PC-9 (cell line): ENCODE results near the gene VGLL2. TPM values are rescaled to one million over a fixed set of nuclear protein-coding genes. Genes with fewer than 3 reads are reported as not detected.
A peak's percentile ranks its signal among the peaks of the same experiment; 100 is the strongest.

Experiments used
- BruUV-seq: library from RNA; stranded (reverse); fragments of 400-500 nt; replicated peaks from 2 replicates; lab custom pipeline; 2021; lab: Mats Ljungman, UMichigan
- CTCF ChIA-PET: fragments of 300-600 bp; sonication (Branson Sonifier 250); formaldehyde crosslinking; loops from one replicate; lab custom pipeline; 2022; ENCODE audit warnings: antibody characterized with exemption; lab: Charles Lee
- POLR2A ChIA-PET: fragments of 300-600 bp; sonication (Branson Sonifier 250); formaldehyde crosslinking; loops from one replicate; lab custom pipeline; 2022; ENCODE audit warnings: antibody characterized with exemption; ENCODE audit not compliant: unreplicated experiment; lab: Charles Lee
- DNase-seq, 2 experiments: peaks; one replicate each; pipeline versions ENCODE4 v3.0.0 to v3.0.0-alpha.2; 2015 to 2022; ENCODE audit warnings: mixed read lengths in 1 of 2
- H2AFZ ChIP-seq: fragments of 200-600 bp; sonication (generic); 2 replicates; pipeline ENCODE4 v1.8.1; 2017; ENCODE audit warnings: antibody characterized with exemption
- H3F3A ChIP-seq: fragments of 200-600 bp; sonication (generic); 2 replicates; pipeline ENCODE4 v1.8.1; 2017; ENCODE audit warnings: antibody characterized with exemption, mild to moderate bottlenecking, low read depth; ENCODE audit not compliant: insufficient read depth
- H3K27ac ChIP-seq: fragments of 200-600 bp; sonication (generic); 2 replicates; pipeline ENCODE4 v1.6.1; 2016; ENCODE audit warnings: mixed run types
- H3K27me3 ChIP-seq: fragments of 200-600 bp; sonication (generic); 2 replicates; pipeline ENCODE4 v1.6.1; 2016; ENCODE audit warnings: low read depth, mixed run types; ENCODE audit not compliant: insufficient read depth
- H3K36me3 ChIP-seq: fragments of 200-600 bp; sonication (generic); 2 replicates; pipeline ENCODE4 v1.6.1; 2016; ENCODE audit warnings: low read depth, mixed run types
- H3K4me1 ChIP-seq: fragments of 200-600 bp; sonication (generic); replicated peaks from 2 replicates; pipeline ENCODE4 v1.6.1; 2016; ENCODE audit warnings: mixed run types; ENCODE audit not compliant: insufficient read depth
- H3K4me2 ChIP-seq: fragments of 200-600 bp; sonication (generic); 2 replicates; pipeline ENCODE4 v1.6.1; 2017; ENCODE audit warnings: mixed run types
- H3K4me3 ChIP-seq: fragments of 200-600 bp; sonication (generic); 2 replicates; pipeline ENCODE4 v1.6.1; 2016; ENCODE audit warnings: mixed run types
- H3K79me2 ChIP-seq: fragments of 200-600 bp; sonication (generic); 2 replicates; pipeline ENCODE4 v1.6.1; 2017; ENCODE audit warnings: low read depth, mixed run types
- H3K9me2 ChIP-seq: fragments of 200-600 bp; sonication (generic); 2 replicates; pipeline ENCODE4 v1.8.1; 2017; ENCODE audit warnings: mild to moderate bottlenecking; ENCODE audit not compliant: insufficient read depth
- H3K9me3 ChIP-seq: fragments of 200-600 bp; sonication (generic); 2 replicates; pipeline ENCODE4 v1.8.1; 2016; ENCODE audit warnings: low read depth; ENCODE audit not compliant: insufficient read depth
- H4K20me1 ChIP-seq: fragments of 200-600 bp; sonication (generic); 2 replicates; pipeline ENCODE4 v1.8.1; 2017; ENCODE audit not compliant: insufficient read depth
- CTCF ChIP-seq: fragments of 200-600 bp; sonication (generic); conservative IDR thresholded peaks from 2 replicates; pipeline ENCODE4 v1.6.1; 2017; ENCODE audit warnings: mixed run types, antibody characterized with exemption, mild to moderate bottlenecking, moderate library complexity
- EZH2 ChIP-seq: fragments of 200-600 bp; sonication (generic); IDR thresholded peaks from 2 replicates; pipeline ENCODE4 v1.8.0; 2017; ENCODE audit warnings: antibody characterized with exemption, low read depth
- intact Hi-C: fragments of 100-400 bp; cut with micrococcal nuclease; formaldehyde crosslinking; loops from one replicate; pipeline ENCODE4 v1.10.0; 2022; ENCODE audit not compliant: unreplicated experiment
- total RNA-seq: library from RNA; stranded (reverse); gene quantifications from 2 replicates; pipeline ENCODE4 v1.2.3, GENCODE V29; 2021

The VGLL2 gene
- total RNA-seq, 1 experiment from 2014 or later, result not detected

- Histone ChIP-seq H3K27me3 (no peaks in the 10 kb centered on the region), H3K4me2 (no peak overlapping the region), H3K9me2 (no peaks in the 10 kb centered on the region), H3K79me2 (no peaks in the 10 kb centered on the region), H3K27ac (no peak overlapping the region), H3K4me3 (no peak overlapping the region), H3K9me3 (no peaks in the 10 kb centered on the region), H4K20me1 (no peaks in the 10 kb centered on the region), H3K36me3 (no peaks in the 10 kb centered on the region), H2AFZ (no peak overlapping the region), H3F3A (no peaks in the 10 kb centered on the region), H3K4me1 (no peaks in the 10 kb centered on the region)
- TF ChIP-seq CTCF (no peak), EZH2 (no peak)
- no peak for DNase-seq
- CTCF ChIA-PET, result no interaction called here
- POLR2A ChIA-PET, result no interaction called here
- BruUV-seq, result no TSS peak
- intact Hi-C loops, result no loop called here
Measured at GRCh38 chr6:117311726-117312125, 46.4 kb downstream of the VGLL2 start.

GRCh38 chr6:117317261-117317660 is 51.9 kb downstream of the VGLL2 start:
- Histone ChIP-seq H4K20me1 (no peaks in the 10 kb centered on the region), H3K27ac (no peak overlapping the region), H3K9me2 (no peaks in the 10 kb centered on the region), H3K27me3 (no peaks in the 10 kb centered on the region), H3F3A (no peaks in the 10 kb centered on the region), H3K36me3 (no peaks in the 10 kb centered on the region), H3K9me3 (no peaks in the 10 kb centered on the region), H3K4me2 (no peak overlapping the region), H3K79me2 (no peaks in the 10 kb centered on the region), H3K4me1 (no peaks in the 10 kb centered on the region), H2AFZ (no peak overlapping the region; the same call in 1 of the 2 replicates), H3K4me3 (no peak overlapping the region)
- TF ChIP-seq EZH2, result no peak
- peak; percentile 71 for TF ChIP-seq CTCF
- ChIA-PET POLR2A (no interaction called here), CTCF (no interaction called here)
- no TSS peak for BruUV-seq
- DNase-seq, result peak in 1 of 2 experiments; percentile 39
- intact Hi-C loops, result loop anchor here (1.0 kb wide), 1 partner anchor 345 kb away; no protein-coding TSS in a partner anchor

Other genes with a start within 250 kb of the VGLL2 start
- not detected in 2 replicates for gene ROS1, start 160.4 kb downstream of the VGLL2 start, total RNA-seq
- gene DCBLD1, start 217.1 kb downstream of the VGLL2 start, total RNA-seq, result 5.7 and 6.1 TPM in 2 replicates